OCI-LY7 (cell line): ENCODE results near the gene COQ8B. TPM values are rescaled to one million over a fixed set of nuclear protein-coding genes. Genes with fewer than 3 reads are reported as not detected.

ENCODE experiments used
- BruUV-seq: library from RNA; stranded (reverse); fragments of 400-500 nt; replicated peaks from 2 replicates; lab custom pipeline; 2021; lab: Mats Ljungman, UMichigan
- CTCF ChIA-PET: fragments of 300-600 bp; sonication (Branson Sonifier 250); formaldehyde crosslinking; loops from one replicate; lab custom pipeline; 2022; ENCODE audit warnings: antibody characterized with exemption; ENCODE audit not compliant: unreplicated experiment; lab: Charles Lee
- POLR2A ChIA-PET: fragments of 300-600 bp; sonication (Branson Sonifier 250); formaldehyde crosslinking; loops from one replicate; lab custom pipeline; 2022; ENCODE audit warnings: antibody characterized with exemption; lab: Charles Lee
- DNase-seq: peaks from one replicate; pipeline ENCODE4 v3.0.0-alpha.2; 2015; ENCODE audit warnings: low spot score
- H2AFZ ChIP-seq: fragments of 200-600 bp; sonication (generic), shearing (Covaris generic); 2 replicates; pipeline ENCODE4 v1.6.1; 2014; ENCODE audit warnings: mild to moderate bottlenecking, antibody characterized with exemption, low read length, moderate library complexity
- H3K27ac ChIP-seq: fragments of 200-600 bp; sonication (generic); 2 replicates; pipeline ENCODE4 v1.5.1; 2014; ENCODE audit warnings: mixed run types, low read depth, mild to moderate bottlenecking, moderate library complexity, low read length, inconsistent platforms; ENCODE audit not compliant: poor library complexity, severe bottlenecking
- H3K36me3 ChIP-seq: fragments of 200-600 bp; sonication (generic); 2 replicates; pipeline ENCODE4 v1.6.1; 2014; ENCODE audit warnings: mild to moderate bottlenecking, antibody characterized with exemption, low read length, moderate library complexity, mixed read lengths; ENCODE audit not compliant: insufficient read depth
- H3K4me1 ChIP-seq: fragments of 200-600 bp; sonication (generic); 2 replicates; pipeline ENCODE4 v1.5.1; 2014; ENCODE audit warnings: mild to moderate bottlenecking, low read length; ENCODE audit not compliant: insufficient read depth, poor library complexity, severe bottlenecking
- H3K4me2 ChIP-seq: fragments of 200-600 bp; sonication (generic); 2 replicates; pipeline ENCODE4 v1.6.1; 2014; ENCODE audit warnings: mild to moderate bottlenecking, low read length
- H3K4me3 ChIP-seq: fragments of 200-600 bp; sonication (generic); 2 replicates; pipeline ENCODE4 v1.5.1; 2014; ENCODE audit warnings: mild to moderate bottlenecking, low read depth, low read length; ENCODE audit not compliant: poor library complexity, severe bottlenecking
- H3K79me2 ChIP-seq: fragments of 200-600 bp; sonication (generic); 2 replicates; pipeline ENCODE4 v1.6.1; 2016; ENCODE audit warnings: low read depth, mild to moderate bottlenecking, low read length, moderate library complexity, mixed read lengths; ENCODE audit not compliant: insufficient read depth
- H3K9me2 ChIP-seq: fragments of 200-600 bp; sonication (generic); 2 replicates; pipeline ENCODE4 v1.6.1; 2016; ENCODE audit warnings: mild to moderate bottlenecking, low read length, mixed read lengths; ENCODE audit not compliant: insufficient read depth
- H3K9me3 ChIP-seq: fragments of 200-600 bp; sonication (generic); 2 replicates; pipeline ENCODE4 v1.6.1; 2014; ENCODE audit warnings: mild to moderate bottlenecking, mixed run types, low read length, mixed read lengths
- H4K20me1 ChIP-seq: fragments of 200-600 bp; sonication (generic); 2 replicates; pipeline ENCODE4 v1.6.1; 2014; ENCODE audit warnings: mild to moderate bottlenecking, antibody characterized with exemption, low read length, moderate library complexity, mixed read lengths; ENCODE audit not compliant: insufficient read depth
- CTCF ChIP-seq: fragments of 200-600 bp; sonication (generic); conservative IDR thresholded peaks from 2 replicates; pipeline ENCODE4 v1.5.1; 2014; ENCODE audit warnings: mild to moderate bottlenecking, antibody characterized with exemption, low read length, moderate library complexity, mixed read lengths
- EZH2phosphoT487 ChIP-seq: fragments of 200-600 bp; sonication (generic); IDR thresholded peaks from 2 replicates; pipeline ENCODE4 v1.6.1; 2018; ENCODE audit warnings: low read depth, borderline replicate concordance, mild to moderate bottlenecking, mixed run types, antibody characterized with exemption, low read length, moderate library complexity, mixed read lengths
- intact Hi-C: fragments of 100-400 bp; cut with micrococcal nuclease; formaldehyde crosslinking; loops from one replicate; pipeline ENCODE4 v1.10.0; 2022; ENCODE audit not compliant: unreplicated experiment
- total RNA-seq, 2 experiments: library from RNA; depleted of rRNA in 1 of 2; stranded (reverse); fragments of >200 nt in 1 of 2; shearing (Covaris generic) in 1 of 2; gene quantifications; 2 replicates each; pipeline ENCODE4 v1.2.3, GENCODE V29; 2014 to 2022

The COQ8B gene
- total RNA-seq, 2 experiments from 2014 or later, result 34.6 to 34.9 TPM

- H3K27ac ChIP-seq, result peak overlapping the region; percentile 46
- peak overlapping the region; percentile 70 for H3K4me3 ChIP-seq
Measured at GRCh38 chr19:40719414-40719894, 2.8 kb upstream of the COQ8B start.

GRCh38 chr19:40718774-40719391 is 2.2 kb upstream of the COQ8B start:
- ChIA-PET CTCF (no interaction called here), POLR2A (interaction anchor here (1.1 kb wide), 1 partner anchor 31 kb away, joined by 3 read pairs; the partner anchor contains the start of gene ACTMAP)
- BruUV-seq, result no TSS peak
- TF ChIP-seq EZH2phosphoT487 (no peak), CTCF (no peak)
- Histone ChIP-seq H3K79me2 (peaks cover 25% of the 10 kb centered on the region), H3K9me3 (no peaks in the 10 kb centered on the region), H3K4me2 (peak overlapping the region; percentile 99), H3K4me3 (peak overlapping the region; percentile 70), H3K4me1 (peaks cover 36% of the 10 kb centered on the region), H4K20me1 (no peaks in the 10 kb centered on the region), H2AFZ (peak overlapping the region; percentile 78), H3K9me2 (no peaks in the 10 kb centered on the region), H3K27ac (peak overlapping the region; percentile 46), H3K36me3 (no peaks in the 10 kb centered on the region)
- intact Hi-C loops, result no loop called here
- peak; percentile 38 for DNase-seq

More at GRCh38 chr19:40719414-40719894, 2.8 kb upstream of the COQ8B start:
- Histone ChIP-seq H4K20me1 (no peaks in the 10 kb centered on the region), H3K4me2 (peak overlapping the region; percentile 99), H3K4me1 (peaks cover 30% of the 10 kb centered on the region), H3K79me2 (peaks cover 23% of the 10 kb centered on the region), H3K9me2 (no peaks in the 10 kb centered on the region), H2AFZ (peak overlapping the region; percentile 78; the same call in 1 of the 2 replicates), H3K36me3 (no peaks in the 10 kb centered on the region), H3K9me3 (no peaks in the 10 kb centered on the region)
- POLR2A ChIA-PET, result no interaction called here
- TF ChIP-seq CTCF (no peak), EZH2phosphoT487 (no peak)
- intact Hi-C loops, result no loop called here
- peak; percentile 26 for DNase-seq
- CTCF ChIA-PET, result no interaction called here
- no TSS peak for BruUV-seq
